Suprapubic skin (tissue), 4 donors: Measurements from ENCODE around the gene KCNN1. TPM values are rescaled to one million over a fixed set of nuclear protein-coding genes. Genes with fewer than 3 reads are reported as not detected.
"Not testable (repeated sequence)": the region's sequence is repeated elsewhere in the genome, so short reads cannot be mapped to it uniquely, and the experiment has no call there.

Source experiments
- DNase-seq, 2 donors: peaks; one replicate each; pipeline ENCODE4 v3.0.0-alpha.2; 2019; ENCODE audit warnings: low spot score in 2 of 2
- H3K27ac ChIP-seq: fragments of 200-600 bp; sonication (generic); one replicate; pipeline ENCODE4 v1.5.1; 2019
- H3K27me3 ChIP-seq: fragments of 200-600 bp; sonication (generic); one replicate; pipeline ENCODE4 v1.5.1; 2019
- H3K36me3 ChIP-seq: fragments of 200-600 bp; sonication (generic); one replicate; pipeline ENCODE4 v1.5.1; 2019
- H3K4me1 ChIP-seq: fragments of 200-600 bp; sonication (generic); one replicate; pipeline ENCODE4 v1.5.1; 2019
- H3K4me3 ChIP-seq: fragments of 200-600 bp; sonication (generic); one replicate; pipeline ENCODE4 v1.5.1; 2019; ENCODE audit warnings: mild to moderate bottlenecking
- H3K9me3 ChIP-seq: fragments of 200-600 bp; sonication (generic); one replicate; pipeline ENCODE4 v1.5.1; 2019
- CTCF ChIP-seq, 2 donors: fragments of 200-600 bp in 1 of 2; fragments of 450-650 bp in 1 of 2; sonication (generic) in 1 of 2; IDR thresholded peaks; one replicate each; pipeline ENCODE4 v1.5.1; 2016 to 2019; ENCODE audit warnings: antibody characterized with exemption in 2 of 2, mild to moderate bottlenecking in 1 of 2, moderate library complexity in 1 of 2
- EP300 ChIP-seq: sonication (generic); formaldehyde crosslinking; IDR thresholded peaks from one replicate; pipeline ENCODE4 v1.6.1; 2017; ENCODE audit warnings: antibody characterized with exemption
- POLR2A ChIP-seq, 2 donors: fragments of 450-650 bp; IDR thresholded peaks; one replicate each; pipeline ENCODE4 v1.6.1; 2017; ENCODE audit warnings: antibody characterized with exemption in 2 of 2, mild to moderate bottlenecking in 2 of 2, moderate library complexity in 2 of 2
- POLR2AphosphoS5 ChIP-seq, 3 donors: sonication (generic); formaldehyde crosslinking; IDR thresholded peaks; one replicate each; pipeline ENCODE4 v1.6.1; 2017; ENCODE audit warnings: antibody characterized with exemption in 3 of 3
- WGBS: methylation state at CpG from one replicate; pipeline ENCODE4 v1.1.5; 2018; 5-methylcytosine and 5-hydroxymethylcytosine counted together
- total RNA-seq, 4 donors: library from RNA; depleted of rRNA; stranded (reverse); fragments of >200 nt; gene quantifications; one replicate each; pipeline ENCODE4 v1.1.0, GENCODE V29; 2016

KCNN1 gene
- total RNA-seq, 4 donors from 2014 or later = 0.26 to 0.51 TPM; not detected in 2

- 0% methylated on average over 3 of the region's 105 CpGs for WGBS
- Histone ChIP-seq H3K4me3 (peak overlapping the region; percentile 68), H3K36me3 (no peaks in the 10 kb centered on the region), H3K4me1 (peaks cover 28% of the 10 kb centered on the region), H3K9me3 (no peaks in the 10 kb centered on the region), H3K27ac (peak overlapping the region; percentile 81), H3K27me3 (no peaks in the 10 kb centered on the region)
- peak; percentile 96 for DNase-seq
- TF ChIP-seq POLR2AphosphoS5 (IDR thresholded peaks at IDR 0.05) (peak in 2 of 3 donors; percentile 63 to 72), POLR2A (IDR thresholded peaks at IDR 0.05) (no peak)
Observed at GRCh38 chr19:18000915-18001776, 34.2 kb downstream of the KCNN1 start.

GRCh38 chr19:18001777-18002345 lies 35.0 kb downstream of the KCNN1 start:
- Histone ChIP-seq H3K9me3 (no peaks in the 10 kb centered on the region), H3K4me3 (peak overlapping the region; percentile 68), H3K4me1 (peaks cover 33% of the 10 kb centered on the region), H3K27me3 (no peaks in the 10 kb centered on the region), H3K27ac (peak overlapping the region; percentile 81), H3K36me3 (no peaks in the 10 kb centered on the region)
- DNase-seq = no peak
- TF ChIP-seq POLR2AphosphoS5 (IDR thresholded peaks at IDR 0.05) = no peak
- no peak for TF ChIP-seq EP300
- no peak for TF ChIP-seq CTCF (IDR thresholded peaks at IDR 0.05)
- TF ChIP-seq POLR2A (IDR thresholded peaks at IDR 0.05) = no peak
- 60% methylated on average over 6 of the region's 15 CpGs for WGBS

- Histone ChIP-seq H3K27ac (no peak overlapping the region), H3K27me3 (no peaks in the 10 kb centered on the region), H3K4me3 (peak overlapping the region; percentile 68), H3K36me3 (no peaks in the 10 kb centered on the region), H3K4me1 (peaks cover 39% of the 10 kb centered on the region), H3K9me3 (no peaks in the 10 kb centered on the region)
- 81% methylated on average over 24 of the region's 27 CpGs for WGBS
- no peak for TF ChIP-seq CTCF (IDR thresholded peaks at IDR 0.05)
- DNase-seq = no peak
Observed at GRCh38 chr19:18002347-18002850, 35.5 kb downstream of the KCNN1 start.

- Histone ChIP-seq H3K4me1 (peaks cover 43% of the 10 kb centered on the region), H3K36me3 (peaks cover 16% of the 10 kb centered on the region)
- not testable (repeated sequence) for DNase-seq, H3K9me3 ChIP-seq, H3K27ac ChIP-seq, H3K4me3 ChIP-seq, H3K27me3 ChIP-seq
- 97% methylated on average over 7 of the region's 35 CpGs for WGBS
Observed at GRCh38 chr19:18005750-18006149, 38.8 kb downstream of the KCNN1 start.

- H3K9me3 ChIP-seq = no peaks in the 10 kb centered on the region
- H3K36me3 ChIP-seq = peaks cover 30% of the 10 kb centered on the region
- H3K4me3 ChIP-seq = peak overlapping the region; percentile 66
- DNase-seq = peak in 1 of 2 donors; percentile 83
- peak overlapping the region; percentile 84 for H3K27ac ChIP-seq
- peaks cover 31% of the 10 kb centered on the region for H3K4me1 ChIP-seq
- TF ChIP-seq CTCF (IDR thresholded peaks at IDR 0.05) (peak; percentile 96 to 98), EP300 (no peak), POLR2A (IDR thresholded peaks at IDR 0.05) (peak in 1 of 2 donors; percentile 15), POLR2AphosphoS5 (IDR thresholded peaks at IDR 0.05) (peak in 1 of 3 donors; percentile 76)
- H3K27me3 ChIP-seq = no peaks in the 10 kb centered on the region
- 0% methylated on average over 12 of the region's 46 CpGs for WGBS
Observed at GRCh38 chr19:18007044-18007916, 40.4 kb downstream of the KCNN1 start.
